RPMI8226 (cell line): Measurements from ENCODE around the gene AURKAIP1.
"Not testable (repeated sequence)": the region's sequence is repeated elsewhere in the genome, so short reads cannot be mapped to it uniquely, and the experiment has no call there.

Source experiments
- DNase-seq: peaks from one replicate; pipeline ENCODE4 v3.0.0-alpha.2; 2015

Gene AURKAIP1

DNA sequence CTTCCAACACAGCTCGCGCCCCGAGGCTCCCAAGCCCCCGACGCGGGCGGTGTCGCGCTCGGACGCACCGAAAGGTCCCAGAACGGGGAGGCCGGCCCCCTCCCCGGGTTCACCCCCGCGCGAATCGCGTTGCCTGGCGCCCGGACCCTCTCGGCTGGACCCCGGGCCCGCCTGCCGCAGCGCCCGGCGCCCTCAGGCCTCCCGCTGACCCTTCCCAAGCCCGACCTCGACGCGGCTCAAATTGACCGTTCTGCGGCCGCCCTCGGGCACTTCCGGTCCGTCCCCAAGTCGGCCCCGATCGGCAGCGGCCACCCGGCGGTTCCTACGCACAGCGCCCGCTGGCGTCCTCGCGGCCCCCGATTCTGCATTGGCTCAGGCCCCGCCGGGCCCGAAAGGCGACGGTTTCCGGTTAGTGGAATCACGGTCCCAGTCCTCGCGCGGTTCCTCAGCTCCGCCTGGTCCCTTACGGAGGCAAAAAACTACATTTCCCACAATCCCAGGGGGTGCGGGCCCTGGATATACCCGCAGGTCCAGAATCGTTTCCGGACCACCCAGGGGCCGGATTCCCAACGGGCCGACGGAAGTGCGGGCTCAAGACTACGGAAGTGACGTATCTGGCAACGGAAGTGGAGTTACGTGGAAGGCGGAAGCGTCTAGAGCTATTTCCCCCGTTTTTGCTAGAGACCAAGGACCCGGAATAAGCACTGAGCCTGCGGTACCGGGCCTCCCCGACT, at the start of gene AURKAIP1:
Gene AURKAIP1 (minus strand): TSS at position 279 of the 734 bp plus-strand sequence. CDS start 451 bp downstream, outside the sequence.
- peak; percentile 100 for DNase-seq

DNA sequence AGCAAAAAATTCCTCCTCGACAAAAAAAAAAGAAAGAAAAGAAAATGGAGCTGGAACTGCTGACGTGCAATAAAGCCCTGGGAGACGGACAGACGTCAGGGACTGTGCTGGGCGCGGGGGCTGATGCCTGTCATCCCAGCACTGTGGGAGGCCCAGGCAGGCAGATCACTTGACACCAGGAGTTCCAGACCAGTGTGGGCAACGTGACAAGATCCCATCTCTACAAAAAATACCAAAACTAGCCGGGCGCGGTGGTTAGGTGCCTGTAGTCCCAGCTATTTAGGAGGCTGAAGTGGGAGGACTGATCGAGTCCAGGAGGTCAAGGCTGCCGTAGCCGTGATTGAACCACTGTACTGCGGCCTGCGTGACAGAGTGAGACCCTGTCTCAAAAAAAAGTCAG, 49.7 kb upstream of the AURKAIP1 start:
- no peak for DNase-seq

DNA sequence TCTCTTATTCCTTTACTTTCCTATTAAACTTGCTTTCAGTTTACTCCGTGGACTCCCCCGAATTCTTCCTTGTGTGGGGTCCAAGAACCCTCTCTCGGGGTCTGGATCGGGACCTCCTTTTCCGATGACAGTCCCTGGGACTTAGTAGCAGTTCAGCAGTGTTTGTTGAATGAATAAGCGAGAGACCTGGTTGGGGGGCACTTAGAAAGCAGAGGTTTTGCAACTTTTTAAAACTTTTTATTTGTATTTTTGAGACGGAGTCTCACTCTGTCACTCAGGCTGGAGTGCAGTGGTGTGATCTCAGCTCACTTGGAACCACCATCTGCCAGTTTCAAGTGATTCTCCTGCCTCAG, 48.2 kb upstream of the AURKAIP1 start:
- no peak for DNase-seq

DNA sequence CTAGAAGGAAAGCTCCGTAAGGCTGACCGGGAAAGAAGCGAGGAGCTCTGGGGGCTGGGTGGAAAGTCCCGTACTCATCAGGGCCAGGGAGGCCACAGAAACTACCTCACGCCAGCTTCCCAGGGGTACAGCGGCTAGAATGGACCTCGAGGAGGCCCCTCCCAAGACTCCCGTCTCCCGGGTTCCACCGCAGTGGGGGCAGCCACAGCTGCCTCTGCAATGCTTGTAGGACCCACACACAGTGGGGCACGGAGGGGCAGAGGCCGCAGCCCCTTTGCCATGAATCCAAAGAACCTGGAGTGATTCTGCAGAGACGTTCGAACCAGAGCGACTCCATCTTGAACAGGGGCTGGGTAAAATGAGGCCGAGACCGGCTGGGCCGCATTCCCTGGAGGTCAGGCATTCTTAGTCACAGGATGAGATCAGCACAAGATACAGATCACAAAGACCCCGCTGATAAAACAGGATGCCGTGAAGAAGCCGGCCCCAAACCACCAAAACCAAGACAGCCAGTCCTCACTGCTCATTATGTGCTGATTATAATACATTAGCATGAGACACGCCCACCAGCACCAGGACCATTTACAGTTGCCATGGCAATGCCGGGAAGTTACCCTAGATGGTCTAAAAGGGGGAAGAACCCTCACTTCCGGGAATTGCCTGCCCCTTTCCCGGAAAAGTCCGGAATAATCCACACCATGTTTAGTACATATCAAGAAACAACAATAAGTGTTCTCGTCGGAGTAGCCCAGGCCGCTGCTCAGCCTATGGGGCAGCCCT, 47.6 kb upstream of the AURKAIP1 start:
- no peak for DNase-seq

DNA sequence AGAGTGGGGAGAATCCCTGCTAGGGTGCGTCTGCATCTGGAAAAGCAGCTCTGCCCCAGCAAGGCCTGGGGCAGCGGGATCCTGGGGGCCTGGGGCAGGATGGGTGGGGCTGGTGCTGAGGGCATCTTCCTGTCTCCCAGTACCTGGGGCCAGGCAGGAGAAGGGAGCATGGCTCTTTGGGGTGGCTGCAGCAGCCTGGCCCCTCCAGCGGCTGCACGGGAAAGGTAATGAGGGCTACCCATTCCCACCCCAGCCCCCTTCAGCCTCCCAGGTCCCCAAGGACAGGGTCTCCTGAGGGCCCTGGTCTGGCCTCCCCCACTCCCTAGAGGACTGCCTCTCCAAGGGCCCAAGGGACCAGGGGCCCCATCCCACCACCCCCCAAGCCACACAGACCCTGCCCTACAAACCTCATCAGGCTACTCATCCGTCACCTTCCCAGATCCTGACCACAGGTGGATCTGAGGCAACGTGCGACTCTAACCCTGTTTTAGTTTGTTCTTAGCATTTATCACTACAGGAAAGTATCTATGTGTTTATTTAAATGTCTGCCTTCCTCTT, 47.0 kb upstream of the AURKAIP1 start:
- DNase-seq, result no peak

DNA sequence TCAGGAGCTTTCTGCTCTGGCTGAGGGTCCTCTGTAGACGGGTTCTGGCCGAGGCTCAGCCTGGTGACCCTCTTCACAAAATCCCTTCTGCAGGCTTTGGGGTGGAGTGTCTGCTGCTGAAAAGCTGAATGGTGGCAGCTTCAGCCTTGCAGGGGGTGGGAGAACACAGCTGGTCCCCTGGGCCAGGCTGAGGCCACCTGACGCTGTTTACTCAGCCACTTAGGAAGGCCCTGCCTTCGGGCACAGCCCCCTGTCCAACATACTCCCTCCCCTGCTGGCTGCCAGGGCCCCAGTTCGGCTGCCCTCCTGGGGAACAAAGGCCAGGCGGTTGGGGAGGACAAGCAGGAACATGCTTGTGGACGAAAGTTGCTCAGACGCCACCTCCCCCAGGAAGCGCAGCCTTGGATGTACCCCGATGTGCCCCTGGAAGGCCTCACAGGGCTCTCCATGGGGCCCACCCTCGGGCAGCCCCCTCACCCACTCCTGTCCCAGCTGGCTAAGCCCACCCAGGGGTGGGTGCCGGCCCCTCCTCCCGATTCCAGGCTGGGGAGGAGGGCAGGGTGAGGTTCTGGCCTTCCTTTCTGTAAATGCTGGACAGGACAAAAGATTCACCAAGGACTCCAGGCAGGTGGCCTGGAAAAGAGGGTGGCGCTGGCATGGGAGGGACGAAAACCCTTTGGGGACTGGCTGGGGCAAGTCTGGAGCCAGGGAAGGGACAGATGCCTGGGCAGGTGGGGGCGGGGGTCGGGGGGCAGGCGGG, 46.3 kb upstream of the AURKAIP1 start, which contains the start of gene ANKRD65:
Gene ANKRD65 (minus strand): TSS at position 130 of the 760 bp plus-strand sequence. CDS start 271 bp downstream, outside the sequence.
- no peak for DNase-seq

DNA sequence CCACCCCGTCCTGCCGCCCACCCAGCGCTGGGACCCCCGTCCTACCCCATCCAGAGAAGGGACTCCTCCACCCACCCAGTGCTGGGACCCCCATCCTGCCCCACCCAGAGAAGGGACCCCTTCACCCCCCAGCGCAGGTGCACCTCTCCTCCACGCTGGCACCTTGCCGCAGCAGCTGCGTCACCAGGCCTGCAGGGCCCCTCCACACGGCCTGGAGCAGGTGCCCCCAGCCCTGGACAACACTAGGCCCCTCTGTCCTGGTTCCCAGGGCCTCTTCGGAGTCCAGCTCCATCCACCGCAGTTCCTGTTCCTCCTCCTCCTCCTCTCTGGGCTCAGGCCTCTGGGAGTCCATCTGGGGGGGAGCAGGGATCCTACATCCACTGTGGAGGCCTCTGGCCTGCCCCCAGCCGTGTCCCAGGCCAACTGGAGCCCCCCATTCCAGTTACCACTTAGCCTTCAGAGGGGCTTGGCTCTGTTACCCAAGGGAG, 45.7 kb upstream of the AURKAIP1 start:
- DNase-seq, result no peak

DNA sequence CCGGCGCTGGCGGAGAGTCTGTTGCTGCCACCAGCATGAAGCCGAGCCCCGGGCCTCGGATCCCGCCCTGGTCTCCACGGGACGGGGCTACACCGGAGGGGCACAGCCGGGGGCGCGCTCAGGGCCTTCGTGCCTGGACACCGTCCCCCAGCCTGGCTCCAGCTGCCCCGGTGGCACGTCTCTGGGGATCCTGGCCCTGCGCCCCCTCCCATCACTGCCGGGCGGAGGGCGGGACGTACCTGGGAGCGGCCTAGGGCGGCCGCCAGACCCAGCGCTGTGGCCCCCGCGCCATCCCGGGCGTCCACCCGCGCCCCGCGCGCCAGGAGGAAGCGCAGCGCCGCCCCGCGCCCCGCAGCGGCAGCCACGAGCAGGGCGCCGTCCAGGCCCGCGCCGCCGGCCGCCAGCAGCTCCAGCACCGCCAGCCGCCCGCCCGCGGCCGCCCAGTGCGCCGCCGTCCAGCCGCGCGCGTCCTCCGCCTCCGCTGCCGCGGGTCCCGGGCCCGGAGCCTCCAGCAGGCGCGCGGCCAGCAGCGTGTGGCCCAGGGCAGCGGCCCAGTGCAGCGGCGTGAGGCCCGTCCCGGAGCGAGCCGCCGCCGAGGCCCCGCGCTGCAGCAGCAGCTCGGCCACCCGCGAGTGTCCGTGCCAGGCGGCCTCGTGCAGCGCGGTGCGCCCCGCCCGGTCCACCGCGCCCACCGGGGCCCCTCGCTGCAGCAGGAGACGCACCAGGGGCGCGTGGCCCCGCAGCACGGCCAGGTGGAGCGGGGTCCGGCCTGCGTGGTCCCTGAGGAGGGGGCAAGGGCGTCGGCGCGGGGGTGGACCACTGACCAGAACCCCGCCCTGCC, 45.0 kb upstream of the AURKAIP1 start:
- DNase-seq, result no peak

DNA sequence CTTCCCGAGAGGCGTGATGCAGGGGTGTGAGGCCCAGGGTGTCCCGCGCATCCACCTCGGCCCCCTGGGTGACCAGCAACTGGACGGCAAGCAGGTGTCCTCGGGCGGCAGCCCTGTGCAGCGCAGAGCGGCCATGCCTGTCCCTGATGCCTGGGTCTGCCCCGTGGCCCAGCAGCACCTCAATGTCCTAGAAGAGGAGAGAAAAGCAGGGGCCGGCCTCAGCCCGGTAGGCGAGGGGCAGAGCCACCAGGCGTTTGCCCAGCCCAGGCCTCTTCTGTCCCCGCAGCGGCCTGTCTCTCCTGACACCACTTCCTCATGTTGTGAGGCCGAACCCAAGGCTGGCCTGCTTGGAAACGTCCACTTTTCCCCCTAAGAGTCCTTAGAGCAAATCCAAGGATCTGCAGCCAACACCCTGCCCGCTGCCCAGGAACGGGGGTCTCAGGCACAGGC, 44.4 kb upstream of the AURKAIP1 start:
- no peak for DNase-seq

DNA sequence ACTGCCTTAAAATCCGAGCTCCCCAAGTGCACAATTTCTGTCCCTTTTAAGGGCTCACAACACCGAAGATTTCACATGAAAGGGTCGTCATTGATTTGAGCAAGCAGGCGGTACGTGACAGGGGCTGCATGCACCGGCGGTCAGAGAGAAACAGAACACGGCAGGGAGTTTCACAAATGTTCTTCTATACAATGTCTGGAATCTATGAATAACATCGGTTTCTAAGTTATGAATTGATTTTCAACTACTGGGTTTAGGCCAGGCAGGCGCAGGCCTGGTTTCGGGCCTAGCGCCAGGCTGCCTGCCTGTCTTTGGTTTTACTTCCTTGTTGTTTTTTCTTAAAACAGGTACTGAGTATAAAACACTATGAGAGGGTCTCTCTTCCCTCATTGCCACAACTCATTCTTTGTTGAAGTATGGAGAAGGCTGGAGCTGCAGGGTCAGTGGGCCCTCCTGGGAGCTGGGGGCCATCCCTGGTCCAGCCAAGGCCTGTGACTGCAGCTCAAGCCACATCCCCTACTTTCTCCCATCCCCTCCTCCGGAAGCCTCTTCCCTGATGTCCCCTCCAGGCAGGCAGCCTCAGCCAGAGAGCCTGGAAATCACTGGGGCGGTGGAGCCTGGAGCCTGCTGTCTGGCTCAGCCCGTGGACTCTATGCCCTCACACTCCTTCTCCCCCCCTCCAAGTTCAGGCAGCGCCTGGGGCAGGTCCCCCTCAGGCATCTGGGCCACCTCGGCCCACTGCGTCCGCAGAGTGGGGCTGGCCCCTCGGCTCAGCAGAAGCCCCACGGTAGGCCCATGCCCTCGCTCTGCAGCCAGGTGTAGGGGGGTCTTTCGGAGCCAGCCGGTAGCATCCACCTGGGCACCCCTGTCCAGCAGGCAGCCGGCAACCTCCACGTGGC, 43.7 kb upstream of the AURKAIP1 start:
- DNase-seq, result peak; percentile 29

DNA sequence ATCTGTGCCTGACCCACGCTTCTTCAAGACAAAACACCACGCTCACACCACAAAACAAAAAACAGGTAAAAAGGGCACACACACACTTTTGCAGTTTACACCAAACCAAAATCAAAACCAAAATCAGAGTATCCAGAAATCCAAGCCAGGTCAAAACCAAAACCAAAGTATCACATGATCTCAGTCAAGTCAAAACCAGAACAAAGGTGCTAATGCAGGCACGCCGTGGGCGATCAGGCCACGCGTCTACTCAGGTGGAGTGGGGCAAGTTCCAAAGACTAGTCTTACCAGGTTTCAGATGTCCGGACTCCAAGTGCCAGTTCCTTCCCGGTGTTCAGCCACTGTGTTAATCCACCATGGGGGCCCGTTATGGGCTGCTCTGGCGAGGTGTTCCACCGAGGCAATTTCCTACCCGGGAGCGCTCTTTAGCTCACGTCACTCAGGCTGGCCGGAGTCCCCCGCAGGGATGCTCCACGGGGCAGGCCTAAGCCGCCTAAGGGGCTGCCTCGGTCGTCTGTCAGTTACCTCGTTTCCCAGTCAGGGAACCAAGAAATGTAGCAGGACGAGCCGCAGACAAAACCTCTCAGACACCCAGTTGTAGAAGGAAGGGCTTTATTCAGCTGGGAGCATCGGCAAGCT, 42.9 kb upstream of the AURKAIP1 start:
- not testable (repeated sequence) for DNase-seq

DNA sequence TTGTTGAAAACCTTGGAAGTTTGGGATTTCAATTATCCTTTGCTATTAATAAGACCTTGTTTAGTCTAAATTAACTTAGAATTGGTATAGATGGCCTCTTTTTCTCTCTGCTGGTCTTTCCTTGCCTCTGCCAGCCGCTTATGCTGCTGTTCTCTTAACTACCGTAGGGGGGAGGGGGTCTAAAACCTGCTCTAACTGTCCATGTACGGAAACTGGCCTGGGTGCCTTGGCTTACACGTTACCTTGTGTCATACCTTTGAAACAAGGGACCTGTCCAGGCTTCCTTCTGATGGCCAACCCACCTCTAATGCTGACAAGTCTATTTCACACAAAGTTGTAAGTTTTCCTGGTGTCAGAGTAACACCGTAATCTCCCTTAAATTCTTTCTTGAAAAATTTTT, 42.4 kb upstream of the AURKAIP1 start:
- DNase-seq, result not testable (repeated sequence)

DNA sequence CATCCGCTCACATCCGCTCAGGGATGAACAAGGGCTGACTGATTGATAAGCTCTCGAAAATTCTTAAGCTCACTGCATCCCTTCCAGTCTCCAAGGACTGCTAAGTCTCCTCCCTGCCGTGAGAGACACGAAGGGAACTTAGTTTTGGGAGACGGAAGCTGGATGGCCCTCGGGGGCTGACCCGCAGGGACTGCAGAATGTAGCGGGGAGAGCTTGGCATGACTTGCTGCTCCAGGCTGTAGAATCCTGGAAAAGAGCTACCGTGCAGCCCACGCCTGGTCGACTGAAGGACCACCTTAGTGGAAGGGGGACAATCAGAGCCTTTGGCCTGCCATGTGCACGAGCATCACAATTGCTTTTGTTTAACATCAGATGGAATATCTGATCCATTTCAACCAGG, 40.7 kb upstream of the AURKAIP1 start:
- no peak for DNase-seq

DNA sequence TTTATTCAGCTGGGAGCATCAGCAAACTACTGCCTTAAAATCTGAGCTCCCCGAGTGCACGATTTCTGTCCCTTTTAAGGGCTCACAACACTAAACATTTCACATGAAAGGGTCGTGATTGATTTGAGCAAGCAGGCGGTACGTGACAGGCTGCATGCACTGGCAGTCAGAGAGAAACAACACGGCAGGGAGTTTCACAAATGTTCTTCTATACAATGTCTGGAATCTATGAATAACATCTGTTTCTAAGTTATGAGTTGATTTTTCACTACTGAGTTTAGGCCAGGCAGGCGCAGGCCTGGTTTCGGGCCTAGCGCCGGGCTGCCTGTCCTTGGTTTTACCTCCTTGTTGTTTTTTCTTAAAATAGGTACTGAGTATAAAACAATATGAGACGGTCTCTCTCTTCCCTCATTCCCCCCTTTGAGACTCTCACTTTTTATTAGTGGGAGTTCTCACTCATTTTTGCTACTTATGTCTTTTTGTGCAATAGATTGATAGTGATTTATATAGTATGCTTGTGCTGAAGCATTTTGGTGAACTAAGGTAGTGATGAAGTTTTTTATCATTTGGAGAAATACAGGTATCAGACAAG, 37.4 kb upstream of the AURKAIP1 start:
- not testable (repeated sequence) for DNase-seq

DNA sequence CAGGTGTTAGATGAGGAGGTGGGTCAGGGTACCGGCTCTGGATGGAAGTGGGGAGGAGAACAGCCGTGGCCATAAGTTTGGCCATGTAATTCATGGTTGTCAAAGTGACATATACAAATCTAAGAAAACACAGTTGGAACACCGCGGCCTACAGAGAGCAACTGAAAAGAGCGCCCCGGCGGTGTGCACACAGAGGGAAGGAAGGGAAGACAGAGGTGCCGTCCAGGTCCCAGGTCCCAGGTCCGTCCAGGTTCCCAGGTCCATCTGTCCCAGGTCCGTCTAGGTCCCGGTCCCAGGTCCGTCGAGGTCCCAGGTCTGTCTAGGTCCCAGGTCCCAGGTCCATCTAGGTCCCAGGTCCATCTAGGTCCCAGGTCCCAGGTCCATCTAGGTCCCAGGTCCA, 36.6 kb upstream of the AURKAIP1 start:
- no peak for DNase-seq

DNA sequence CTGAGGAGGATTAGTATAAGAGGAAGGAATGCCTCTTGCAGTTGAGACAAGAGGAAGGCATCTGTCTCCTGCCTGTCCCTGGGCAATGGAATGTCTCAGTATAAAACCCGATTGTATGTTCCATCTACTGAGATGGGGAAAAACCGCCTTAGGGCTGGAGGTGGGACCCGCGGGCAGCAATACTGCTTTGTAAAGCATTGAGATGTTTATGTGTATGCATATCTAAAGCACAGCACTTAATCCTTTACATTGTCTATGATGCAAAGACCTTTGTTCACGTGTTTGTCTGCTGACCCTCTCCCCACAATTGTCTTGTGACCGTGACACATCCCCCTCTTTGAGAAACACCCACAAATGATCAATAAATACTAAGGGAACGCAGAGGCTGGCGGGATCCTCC, 35.2 kb upstream of the AURKAIP1 start:
- DNase-seq, result not testable (repeated sequence)

DNA sequence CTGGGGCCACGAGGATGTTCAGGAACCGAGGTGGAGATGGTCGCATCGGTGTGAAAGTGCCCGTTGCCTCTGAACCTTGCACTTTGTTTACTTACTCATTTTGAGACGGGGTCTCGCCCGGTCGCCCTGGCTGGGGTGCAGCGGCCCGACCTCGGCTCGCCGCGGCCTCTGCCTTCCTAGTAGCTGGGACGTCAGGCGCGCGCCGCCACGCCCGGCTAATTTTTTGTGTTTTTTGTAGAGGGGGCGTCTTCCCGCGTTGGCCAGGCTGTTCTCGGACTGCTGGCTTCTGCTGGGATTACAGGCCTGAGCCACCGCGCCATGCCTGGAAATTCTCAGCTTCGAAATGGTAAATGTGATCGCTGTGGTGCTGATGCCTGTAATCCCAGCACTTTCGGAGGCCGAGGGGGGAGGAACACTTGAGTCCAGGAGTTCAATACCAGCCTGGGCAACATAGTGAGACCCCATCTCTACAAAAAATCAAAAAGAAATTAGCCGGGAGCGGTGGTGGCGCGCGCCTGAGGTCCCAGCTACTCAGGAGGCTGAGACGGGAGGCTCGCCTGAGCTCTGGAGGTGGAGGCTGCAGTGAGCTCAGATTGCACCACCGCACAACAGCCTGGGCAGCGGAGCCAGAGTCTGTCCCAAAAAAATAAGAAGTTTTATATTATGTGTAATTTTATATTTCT, 32.8 kb upstream of the AURKAIP1 start:
- DNase-seq, result peak; percentile 51

DNA sequence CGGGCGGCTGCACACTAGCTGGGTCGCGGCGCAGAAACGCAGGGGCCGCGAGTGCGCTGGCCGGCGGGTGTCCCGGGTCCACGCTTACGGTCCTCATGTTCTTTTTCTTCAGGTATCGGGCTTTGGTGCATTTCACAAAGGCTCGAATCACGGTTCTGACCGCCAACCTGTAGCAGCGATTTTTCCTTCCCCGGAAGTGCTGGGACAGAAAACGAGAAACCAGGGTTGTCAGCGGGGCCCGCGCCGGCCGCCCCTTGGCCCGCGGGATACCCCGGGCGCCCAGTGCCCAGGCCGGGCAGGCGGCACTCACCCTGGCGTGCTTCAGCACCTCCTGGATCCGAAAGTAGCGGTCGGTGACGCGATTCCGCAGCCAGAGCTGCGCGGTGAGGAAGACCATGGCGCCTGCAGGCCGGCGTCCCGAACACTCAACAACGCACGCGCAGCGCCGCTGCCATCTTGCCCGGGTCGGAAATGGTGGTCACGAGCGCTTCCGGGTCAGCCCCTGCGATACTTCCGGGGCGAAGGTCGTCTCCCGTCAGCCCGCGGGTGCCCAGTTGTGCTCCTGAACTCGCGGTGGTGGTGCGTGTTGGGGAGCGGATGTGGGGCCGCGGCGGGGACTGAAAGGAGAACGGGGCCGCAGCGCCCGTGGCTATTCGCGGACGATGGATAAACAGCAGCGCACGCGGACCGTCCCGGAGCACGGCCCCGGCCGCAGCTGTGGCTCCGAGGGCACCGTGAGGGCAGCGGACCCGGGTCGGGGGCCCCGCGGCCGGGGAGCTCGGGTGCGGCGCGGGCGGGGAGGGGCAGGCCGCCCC, 32.0 kb upstream of the AURKAIP1 start, which contains the start of gene MRPL20:
Gene MRPL20 (minus strand): TSS at position 473 of the 815 bp plus-strand sequence. CDS start 76 bp downstream, at position 397.
- DNase-seq, result peak; percentile 98
